Large intestine (tissue), 1 donor: Measurements from ENCODE around the gene OR5H15. TPM values are rescaled to one million over a fixed set of nuclear protein-coding genes. Genes with fewer than 3 reads are reported as not detected.

ENCODE experiments used
- polyA plus RNA-seq: library from polyadenylated mRNA; unstranded; fragments of 120-200 nt; gene quantifications from one replicate; pipeline ENCODE4 v1.2.1, GENCODE V29; 2013

OR5H15 gene
- polyA plus RNA-seq, 1 donor, result not detected

Other genes with a start within 250 kb of the OR5H15 start
- 24.6 TPM for gene RIOX2, start 194.3 kb upstream of the OR5H15 start, polyA plus RNA-seq
- gene GABRR3, start 131.4 kb upstream of the OR5H15 start, polyA plus RNA-seq, result not detected
- gene OR5AC2, start 79.5 kb upstream of the OR5H15 start, polyA plus RNA-seq, result not detected
- not detected for gene OR5H1, start 36.0 kb upstream of the OR5H15 start, polyA plus RNA-seq
- gene OR5H14, start 19.2 kb upstream of the OR5H15 start, polyA plus RNA-seq, result not detected
- gene OR5H6, start 97.5 kb downstream of the OR5H15 start, polyA plus RNA-seq, result not detected
- gene OR5H2, start 115.8 kb downstream of the OR5H15 start, polyA plus RNA-seq, result not detected
- not detected for gene OR5K4, start 187.2 kb downstream of the OR5H15 start, polyA plus RNA-seq
- not detected for gene OR5K3, start 224.0 kb downstream of the OR5H15 start, polyA plus RNA-seq